HG03558 (cell line): ENCODE results near the gene VASH1.

ENCODE experiments used
- ATAC-seq: cut with Tn5 transposase; IDR thresholded peaks from one replicate; pipeline ENCODE4 v1.9.1; 2021; ENCODE audit warnings: moderate number of reproducible peaks; ENCODE audit not compliant: unreplicated experiment; ENCODE audit errors: extremely low read depth

VASH1 gene

DNA sequence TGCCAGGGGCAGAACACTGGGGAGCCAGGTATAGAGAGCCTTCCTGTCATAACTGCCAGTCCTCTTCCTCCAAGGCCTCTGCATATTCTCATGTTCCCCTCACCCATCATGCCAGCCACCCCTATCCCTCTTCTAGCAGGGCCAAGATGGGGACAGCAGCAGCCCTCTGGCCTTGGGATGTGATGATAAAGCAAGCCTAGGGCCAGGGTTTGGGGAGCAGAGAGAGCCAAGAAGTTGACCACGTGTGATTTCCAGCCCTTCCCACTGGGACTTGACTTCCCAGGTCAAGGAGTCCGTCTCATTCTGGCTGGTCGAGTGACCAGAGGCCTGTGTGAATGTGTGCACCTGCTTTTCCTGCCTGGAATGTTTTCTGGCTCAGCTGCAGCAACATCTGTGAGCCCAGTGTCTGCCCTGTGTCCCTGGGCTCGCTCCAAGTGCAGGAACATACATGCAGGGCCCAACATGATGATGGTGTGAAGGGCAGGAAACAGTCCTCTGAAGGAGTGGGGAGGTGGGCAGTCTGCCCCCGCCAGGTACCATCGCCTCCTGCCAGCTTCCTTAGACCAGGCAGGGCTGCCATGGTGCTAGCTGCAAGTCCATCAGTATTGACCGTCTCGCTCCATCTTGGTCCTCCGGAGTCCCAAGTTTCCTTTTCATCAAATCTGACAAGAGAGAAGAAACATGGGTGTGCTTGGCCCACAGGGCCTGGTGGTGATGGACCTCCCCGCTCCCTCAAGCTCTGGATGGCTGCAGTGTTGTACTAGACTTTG, 21.0 kb downstream of the VASH1 start:
- no peak for ATAC-seq

- ATAC-seq: no peak
Measured at GRCh38 chr14:76782885-76783566, 21.8 kb downstream of the VASH1 start.

DNA sequence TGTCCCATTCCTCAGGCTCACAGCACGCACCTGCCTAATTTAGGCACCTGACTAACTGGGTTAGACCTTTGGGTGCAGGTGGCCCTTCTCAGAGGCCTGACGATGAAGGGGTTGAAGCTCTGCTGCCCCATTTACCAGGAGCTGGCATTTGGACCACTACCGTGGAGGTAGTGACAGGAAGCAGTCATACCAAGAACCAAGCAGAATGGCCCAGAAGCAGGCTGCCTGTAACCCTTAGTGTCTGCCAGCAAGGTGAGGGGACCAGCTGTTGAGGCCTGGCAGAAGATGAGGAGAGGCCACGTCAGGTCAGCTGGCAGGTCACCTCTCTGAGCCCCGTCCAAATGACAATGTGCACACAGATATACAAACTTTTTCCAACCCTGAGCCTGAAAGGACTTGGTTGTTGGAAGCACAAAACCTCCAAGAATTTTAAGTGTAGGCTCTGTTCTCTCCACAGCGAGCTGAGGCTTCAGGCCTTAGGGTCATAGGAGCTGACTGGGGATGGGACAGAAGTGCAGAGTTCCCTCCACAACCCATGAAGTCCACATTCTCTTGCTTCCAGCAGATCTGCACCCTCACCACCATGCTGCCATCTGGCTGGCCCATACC, 23.1 kb downstream of the VASH1 start:
- no peak for ATAC-seq

GRCh38 chr14:76784881-76785280, 23.6 kb downstream of the VASH1 start:
- ATAC-seq: no peak

- no peak for ATAC-seq
Measured at GRCh38 chr14:76786601-76787000, 25.3 kb downstream of the VASH1 start.

DNA sequence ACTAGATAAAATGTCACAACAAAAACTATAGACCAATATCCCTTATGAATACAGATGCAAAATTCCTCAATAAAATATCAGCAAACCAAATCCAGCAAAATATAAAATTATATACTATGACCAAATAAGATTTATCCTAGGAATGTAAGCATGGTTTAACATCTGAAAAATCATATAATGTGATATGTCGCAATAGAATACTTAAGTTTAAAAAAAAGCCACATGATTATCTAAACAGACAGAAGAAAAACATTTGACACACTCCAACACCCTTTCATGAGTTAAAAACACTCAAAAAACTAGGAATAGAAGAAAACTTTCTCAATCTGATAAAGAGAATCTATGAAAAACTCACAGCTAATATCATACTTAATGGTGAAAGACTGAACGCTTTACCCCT, 31.2 kb downstream of the VASH1 start:
- no peak for ATAC-seq

DNA sequence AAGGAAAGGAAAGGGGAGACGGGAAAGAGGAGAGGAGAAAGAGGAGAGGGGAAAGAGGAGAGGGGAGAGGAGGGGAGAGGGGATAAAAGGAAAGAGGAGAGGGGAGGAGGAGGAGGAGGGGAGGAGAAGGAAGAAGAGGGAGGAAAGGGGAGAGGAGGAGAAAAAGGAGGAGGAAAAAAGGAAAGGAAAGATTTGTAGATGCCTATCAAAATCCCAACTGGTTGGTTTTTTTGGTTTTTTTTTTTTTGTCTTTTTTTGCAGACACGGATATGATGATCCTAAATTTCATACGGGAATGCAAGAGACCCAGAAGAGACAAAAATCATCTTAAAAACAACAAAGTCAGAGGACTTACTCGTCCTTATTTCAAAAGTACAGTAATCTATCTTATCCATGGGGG, 32.1 kb downstream of the VASH1 start:
- ATAC-seq: no peak

- ATAC-seq: no peak
Measured at GRCh38 chr14:76793956-76794355, 32.7 kb downstream of the VASH1 start.

GRCh38 chr14:76806446-76806845, 45.2 kb downstream of the VASH1 start:
- no peak for ATAC-seq

DNA sequence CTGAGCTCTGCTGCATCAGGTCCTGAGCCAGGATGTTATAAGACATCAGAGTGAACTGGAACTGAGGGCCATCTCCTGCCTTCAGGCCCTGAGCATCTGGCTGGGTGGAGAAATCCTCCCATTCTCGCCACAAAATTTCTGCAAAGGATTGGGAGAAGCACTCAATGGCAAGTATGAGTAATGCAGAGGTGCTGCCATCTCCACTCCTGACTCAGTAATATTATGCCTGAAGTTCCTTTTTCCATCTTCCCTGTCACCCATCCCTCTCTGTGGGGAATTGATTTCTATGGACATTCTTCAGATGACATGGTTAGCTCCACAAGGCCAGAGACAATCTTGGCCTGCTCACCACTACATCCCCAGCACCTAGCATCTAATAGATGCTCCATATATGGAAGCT, 46.7 kb downstream of the VASH1 start:
- no peak for ATAC-seq

DNA sequence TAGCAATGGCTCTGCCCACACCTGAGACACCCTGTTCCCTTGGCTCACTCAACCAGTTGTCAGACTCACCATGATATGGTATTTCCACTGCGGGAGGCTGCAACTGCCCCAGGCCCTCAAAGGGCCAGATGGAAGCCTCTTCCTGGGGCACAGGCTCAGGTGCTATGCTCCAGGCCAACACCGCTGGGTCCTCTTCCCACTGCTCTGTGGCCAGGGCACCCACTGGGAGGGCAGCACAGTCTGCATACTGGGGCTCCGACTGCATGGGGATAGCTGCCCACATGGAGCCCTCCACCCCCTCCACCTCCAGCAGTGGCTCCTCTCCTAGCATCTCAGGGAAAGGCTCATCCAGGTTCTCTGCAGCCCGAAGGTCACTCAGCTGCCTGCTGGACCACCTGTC, 47.7 kb downstream of the VASH1 start:
- no peak for ATAC-seq

- no peak for ATAC-seq
Measured at GRCh38 chr14:76810525-76810924, 49.3 kb downstream of the VASH1 start.

- ATAC-seq: no peak
Measured at GRCh38 chr14:76810953-76811400, 49.7 kb downstream of the VASH1 start.

- ATAC-seq: no peak
Measured at GRCh38 chr14:76811561-76811960, 50.3 kb downstream of the VASH1 start.

DNA sequence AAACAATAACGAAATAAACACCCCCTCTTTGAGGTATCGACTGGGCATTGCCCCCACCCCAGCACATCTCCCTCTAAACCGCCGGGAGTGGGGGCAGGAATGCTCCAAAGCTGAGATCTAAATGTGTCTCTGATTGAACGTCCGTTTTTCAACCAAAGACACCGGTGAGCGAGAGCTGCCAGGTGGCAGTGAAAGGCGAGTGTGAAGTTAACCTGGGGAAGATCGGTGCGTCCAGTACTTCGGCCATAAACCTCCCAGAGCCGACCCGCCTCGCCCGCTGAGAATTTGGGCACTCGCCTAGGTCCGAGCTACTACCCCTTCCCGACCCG, 50.8 kb downstream of the VASH1 start:
- no peak for ATAC-seq

DNA sequence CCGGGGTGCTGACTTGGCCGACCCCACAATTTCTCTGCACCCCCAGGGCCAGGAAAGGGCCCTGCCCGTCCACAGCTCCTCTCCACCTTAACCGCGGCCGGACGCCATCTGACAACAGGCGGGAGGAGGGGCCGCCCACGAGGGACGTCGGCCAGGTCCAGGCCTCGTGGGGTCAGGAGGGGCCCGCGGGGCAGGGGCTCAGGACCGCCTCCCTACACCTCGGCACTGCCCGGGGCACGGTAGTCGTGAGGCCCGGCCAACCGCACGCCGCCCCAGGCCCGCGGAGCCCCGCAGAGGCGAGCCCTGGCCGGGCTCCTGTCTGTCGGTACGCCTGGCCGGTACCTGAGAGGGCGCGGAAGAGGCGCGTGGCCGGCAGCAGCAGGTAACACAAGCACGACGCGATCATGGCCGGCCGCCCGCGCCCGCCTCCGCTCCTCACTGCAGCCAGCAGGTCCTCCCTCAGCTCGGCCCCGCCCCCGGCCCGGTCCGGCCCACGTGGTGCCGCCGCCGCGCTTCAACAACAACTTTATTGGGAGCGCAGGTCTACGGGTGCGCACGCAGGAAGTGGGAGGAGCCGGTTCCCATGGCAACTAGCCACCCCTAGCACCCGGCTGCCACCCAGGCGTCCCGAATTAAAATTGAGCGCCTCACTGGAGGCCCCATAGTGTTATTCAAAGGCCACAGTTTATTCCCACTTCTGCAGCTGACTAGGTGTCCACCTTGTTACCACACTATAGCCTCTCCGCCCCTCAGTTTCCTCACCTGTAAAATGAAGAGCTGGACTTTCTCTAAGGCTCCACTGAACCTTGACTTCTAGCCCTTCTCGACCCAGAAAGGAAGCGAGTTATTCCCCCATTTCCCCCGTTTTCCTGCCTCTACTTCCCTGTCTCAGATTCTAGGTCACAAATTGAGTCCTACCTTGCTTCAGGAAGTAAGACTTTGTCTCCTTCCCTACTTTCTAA, 51.4 kb downstream of the VASH1 start, which contains the start of gene ANGEL1:
TSS of gene ANGEL1 (minus strand) at position 461 of the 962 bp plus-strand sequence. CDS start at position 406, 55 bp downstream.
- peak; percentile 71 for ATAC-seq

- ATAC-seq: no peak
Measured at GRCh38 chr14:76814726-76815645, 53.7 kb downstream of the VASH1 start.

DNA sequence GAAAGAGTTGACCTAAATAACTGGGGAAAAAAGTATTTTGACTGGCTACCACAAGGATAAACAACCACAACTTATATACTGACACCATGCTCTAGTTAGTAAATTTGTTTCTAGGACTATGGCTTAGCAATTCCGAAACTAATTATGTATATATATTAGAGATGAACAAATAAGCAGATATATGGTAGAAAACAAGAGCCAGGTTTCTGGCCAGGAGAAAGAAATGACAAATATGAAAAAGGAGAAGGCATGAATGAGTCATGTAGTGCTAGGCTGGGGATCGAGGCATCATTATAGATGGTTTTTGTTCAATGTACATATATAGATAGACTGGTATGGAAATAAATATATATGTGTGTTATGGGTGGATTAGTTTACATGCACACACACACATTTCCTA, 59.4 kb downstream of the VASH1 start:
- ATAC-seq: no peak

GRCh38 chr14:76826122-76826521, 64.9 kb downstream of the VASH1 start, which contains the start of gene LRRC74A:
LRRC74A (plus strand) TSS chr14:76826408; CDS start chr14:76826698, 290 bp downstream.
- no peak for ATAC-seq
